Mesodermal cell (in vitro differentiated cells): ENCODE results near the gene AK1.

Experiments
- H3K27ac ChIP-seq: 2 replicates; pipeline ENCODE4 v1.7.0; 2013; ENCODE audit warnings: mild to moderate bottlenecking, low read depth, low read length, moderate library complexity; ENCODE audit not compliant: severe bottlenecking
- H3K36me3 ChIP-seq: 2 replicates; pipeline ENCODE4 v1.7.1; 2013; ENCODE audit warnings: mild to moderate bottlenecking, low read length, moderate library complexity; ENCODE audit not compliant: control insufficient read depth, insufficient read depth
- H3K4me1 ChIP-seq: one replicate; pipeline ENCODE4 v1.7.1; 2013; ENCODE audit warnings: mild to moderate bottlenecking, low read length; ENCODE audit not compliant: insufficient read depth, control insufficient read depth, poor library complexity, severe bottlenecking
- H3K4me3 ChIP-seq: 2 replicates; pipeline ENCODE4 v1.7.0; 2013; ENCODE audit warnings: low read length, control low read depth, mild to moderate bottlenecking; ENCODE audit not compliant: insufficient read depth, poor library complexity, severe bottlenecking; ENCODE audit errors: extremely low read depth
- H3K9me3 ChIP-seq: 2 replicates; pipeline ENCODE4 v1.7.1; 2013; ENCODE audit warnings: mild to moderate bottlenecking, low read length, moderate library complexity; ENCODE audit not compliant: control insufficient read depth
- WGBS, 2 experiments: methylation state at CpG; one replicate each; pipeline ENCODE4 v1.1.5; 2013; ENCODE audit warnings: missing lambda C conversion rate in 2 of 2; ENCODE audit not compliant: insufficient coverage in 2 of 2; 5-methylcytosine and 5-hydroxymethylcytosine counted together

The AK1 gene

DNA sequence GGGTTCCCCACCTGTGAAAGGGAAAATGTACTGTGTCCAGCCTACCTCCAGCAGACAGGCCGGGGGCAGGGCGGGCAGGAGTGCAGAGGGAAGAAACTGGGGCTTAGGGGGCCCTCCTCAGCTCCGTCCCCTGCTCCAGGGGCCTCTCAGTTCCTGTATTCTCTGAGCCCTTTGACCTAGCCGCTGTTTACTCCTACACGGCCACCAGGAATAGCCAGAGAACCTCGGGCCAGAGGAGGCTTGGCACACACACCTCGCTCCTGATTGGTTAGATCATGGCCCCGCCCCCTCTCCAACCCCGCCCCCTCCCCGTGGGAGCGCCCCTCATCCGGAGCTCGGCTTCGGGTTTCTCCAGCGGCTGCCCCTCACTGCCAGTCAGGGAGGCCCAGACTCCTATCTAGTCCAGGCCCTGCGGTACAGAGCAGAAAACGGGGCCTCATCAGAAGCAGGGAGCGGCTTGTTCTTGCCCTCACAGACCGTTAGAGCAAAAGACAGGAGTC, 19.8 kb upstream of the AK1 start:
- Histone ChIP-seq H3K4me3 (peak overlapping the region; percentile 5), H3K4me1 (peaks cover 9% of the 10 kb centered on the region), H3K36me3 (peaks cover 45% of the 10 kb centered on the region), H3K9me3 (peaks cover 27% of the 10 kb centered on the region), H3K27ac (peak overlapping the region; percentile 69)
- WGBS, 2 experiments, result 11% methylated on average over 14 to 16 of the region's 19 CpGs

DNA sequence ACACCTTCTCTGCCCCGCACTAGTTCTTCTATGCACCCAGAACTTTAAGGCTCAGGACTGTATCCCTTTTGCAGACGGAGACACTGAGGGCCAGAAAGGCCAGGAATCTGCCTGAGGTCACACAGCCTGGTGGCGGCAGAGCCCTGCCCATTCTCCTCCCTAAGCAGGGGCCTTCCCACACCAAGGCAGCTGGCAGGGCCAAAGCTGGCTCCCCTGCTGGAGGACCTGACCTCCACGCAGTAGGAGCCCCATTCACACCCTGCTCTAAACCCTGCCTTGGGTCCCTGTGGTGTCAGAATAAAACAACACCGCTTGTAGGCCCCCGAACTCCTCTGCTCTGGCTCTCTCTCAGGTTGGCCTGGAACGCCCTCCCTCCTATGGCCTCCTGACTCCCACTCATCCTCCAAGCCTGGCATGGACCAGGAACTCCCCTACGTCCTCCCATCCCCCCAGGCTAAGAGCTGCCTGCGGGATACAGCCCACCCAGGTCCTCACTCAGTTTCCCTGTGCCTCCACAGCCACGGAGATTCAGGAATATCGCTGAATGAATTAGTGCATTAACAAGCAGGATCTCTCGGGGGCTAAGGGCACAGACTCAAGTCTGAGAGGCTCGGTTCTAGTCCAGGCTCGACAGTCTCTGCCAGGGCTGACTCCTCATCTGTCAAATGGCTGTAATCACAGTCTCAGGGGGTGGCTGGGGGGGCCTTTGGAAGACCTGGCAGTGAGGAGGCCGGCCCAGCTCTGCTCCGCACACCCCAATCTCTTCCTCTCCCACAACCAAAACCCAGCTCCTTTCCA, 19.1 kb upstream of the AK1 start:
- 78 to 81% methylated on average over 12 to 14 of the region's 16 CpGs for WGBS, 2 experiments

DNA sequence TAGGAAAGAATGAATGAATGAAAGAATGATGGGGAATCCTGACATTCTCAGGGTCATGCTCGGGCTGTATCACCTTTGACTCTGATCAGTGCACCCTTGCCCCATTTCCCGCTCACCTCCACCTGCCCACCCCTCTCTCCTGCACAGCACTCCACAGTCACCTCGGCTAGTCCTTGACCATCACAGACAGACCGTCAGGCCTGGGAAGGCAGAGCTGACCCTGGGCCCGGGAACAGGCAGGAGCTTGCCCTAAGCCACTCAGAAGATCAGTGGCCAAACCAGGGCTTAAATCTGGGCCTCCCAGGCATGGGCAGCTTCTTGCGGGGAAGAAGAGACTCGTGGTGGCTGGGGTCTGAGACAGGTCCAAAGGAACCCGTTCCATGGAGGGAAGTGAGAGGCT, 18.3 kb upstream of the AK1 start:
- Histone ChIP-seq H3K27ac (no peak overlapping the region), H3K36me3 (peaks cover 56% of the 10 kb centered on the region), H3K4me1 (peaks cover 5% of the 10 kb centered on the region), H3K9me3 (peaks cover 27% of the 10 kb centered on the region), H3K4me3 (no peak overlapping the region)
- 96 to 98% methylated on average over 6 to 8 of the region's 8 CpGs for WGBS, 2 experiments

More for the DNA sequence above, 19.1 kb upstream of the AK1 start:
- Histone ChIP-seq H3K27ac (peak overlapping the region; percentile 24), H3K36me3 (peaks cover 49% of the 10 kb centered on the region), H3K9me3 (peaks cover 27% of the 10 kb centered on the region), H3K4me3 (no peak overlapping the region), H3K4me1 (peaks cover 9% of the 10 kb centered on the region)

DNA sequence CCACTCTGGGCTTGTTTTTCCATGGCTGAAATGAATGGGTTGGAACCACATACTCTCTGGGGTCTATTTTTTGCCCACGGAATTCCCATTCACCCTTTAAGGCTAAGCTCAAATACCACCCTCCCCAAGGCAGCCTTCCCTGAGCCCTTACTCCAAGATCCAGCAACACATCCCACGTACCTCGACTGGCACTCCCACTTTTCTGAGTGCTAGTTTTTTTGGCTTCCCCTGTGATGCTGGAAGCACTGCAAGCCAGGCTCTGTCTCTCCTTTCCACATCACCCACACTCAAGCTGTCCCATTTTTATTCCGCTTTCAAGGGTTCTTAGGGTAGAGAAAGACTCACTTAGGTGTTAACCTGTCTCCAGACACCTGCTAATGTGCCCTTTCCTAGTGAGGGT, 15.9 kb upstream of the AK1 start:
- H3K36me3 ChIP-seq, result peaks cover 73% of the 10 kb centered on the region
- 93 to 95% methylated on average over 3 to 4 of the region's 4 CpGs for WGBS, 2 experiments

DNA sequence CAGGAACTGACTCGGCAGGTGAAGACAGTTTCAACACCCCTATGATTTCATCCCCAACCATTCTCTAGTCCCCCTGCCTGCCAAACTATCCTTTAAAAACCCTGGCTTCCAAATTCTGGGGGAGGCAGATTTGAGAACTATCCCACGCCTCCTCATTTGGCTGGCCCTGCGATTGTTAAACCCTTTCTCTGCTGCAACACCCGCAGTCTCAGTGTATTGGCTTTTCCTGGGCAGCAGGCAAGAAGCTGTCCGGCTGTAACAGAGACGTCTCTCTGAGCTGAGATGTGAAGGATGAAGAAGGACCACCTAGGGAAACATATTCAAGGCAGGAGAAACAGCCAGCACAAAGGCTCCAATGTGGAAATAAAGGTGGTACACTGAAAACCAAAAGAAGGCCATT, 15.4 kb upstream of the AK1 start:
- Histone ChIP-seq H3K9me3 (peaks cover 27% of the 10 kb centered on the region), H3K27ac (no peak overlapping the region), H3K36me3 (peaks cover 76% of the 10 kb centered on the region), H3K4me3 (no peak overlapping the region), H3K4me1 (no peaks in the 10 kb centered on the region)
- 95 to 100% methylated on average over 6 of the region's 6 CpGs for WGBS, 2 experiments

More for the DNA sequence above, 15.9 kb upstream of the AK1 start:
- H3K9me3 ChIP-seq, result peaks cover 27% of the 10 kb centered on the region
- no peak overlapping the region for H3K4me3 ChIP-seq
- H3K4me1 ChIP-seq, result no peaks in the 10 kb centered on the region
- no peak overlapping the region for H3K27ac ChIP-seq

DNA sequence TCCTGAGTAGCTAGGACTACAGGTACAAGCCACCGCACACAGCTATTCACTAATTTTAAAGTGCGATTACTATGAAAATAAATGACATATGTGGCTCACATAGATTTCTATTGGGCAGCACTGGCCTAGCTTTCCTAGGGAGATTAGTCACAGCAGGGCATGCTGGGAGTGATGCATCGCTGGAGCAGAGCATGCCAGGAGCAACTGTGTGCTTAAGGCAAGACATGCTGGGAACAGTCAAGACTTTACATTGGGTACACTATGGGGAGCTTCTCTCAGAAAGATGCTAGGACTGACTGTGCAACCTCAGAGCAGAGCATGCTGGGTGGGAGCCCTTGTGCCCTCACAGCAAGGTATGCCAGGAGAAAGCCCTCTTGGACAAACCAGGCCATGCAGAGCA, 12.6 kb upstream of the AK1 start:
- H3K9me3 ChIP-seq, result peaks cover 22% of the 10 kb centered on the region
- 100% methylated on average over 1 to 2 of the region's 3 CpGs for WGBS, 2 experiments
- H3K4me1 ChIP-seq, result peaks cover 8% of the 10 kb centered on the region
- no peak overlapping the region for H3K4me3 ChIP-seq
- H3K36me3 ChIP-seq, result peaks cover 78% of the 10 kb centered on the region
- H3K27ac ChIP-seq, result no peak overlapping the region

DNA sequence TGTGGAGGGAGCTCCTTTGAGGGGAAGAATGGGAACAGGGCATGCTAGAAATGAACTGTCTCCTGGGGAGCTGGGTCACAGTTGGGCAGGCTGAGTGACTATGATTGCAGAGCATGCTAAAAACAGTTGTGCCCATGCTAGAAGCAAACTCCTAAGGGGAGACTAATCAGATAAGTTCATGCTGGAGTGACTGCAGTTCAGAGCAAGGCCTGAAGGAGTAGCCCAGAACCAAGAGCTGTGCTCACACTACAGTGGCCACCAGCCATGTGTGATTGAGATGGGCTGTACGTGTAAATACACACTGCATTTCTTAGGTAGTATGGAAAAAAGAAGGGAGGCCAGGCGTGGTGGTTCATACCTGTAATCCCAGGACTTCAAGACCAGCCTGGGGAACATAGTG, 10.3 kb upstream of the AK1 start:
- no peak overlapping the region for H3K27ac ChIP-seq
- 67 to 80% methylated on average over 1 of the region's 2 CpGs for WGBS, 2 experiments
- H3K9me3 ChIP-seq, result peaks cover 2% of the 10 kb centered on the region
- peaks cover 57% of the 10 kb centered on the region for H3K36me3 ChIP-seq
- peaks cover 16% of the 10 kb centered on the region for H3K4me1 ChIP-seq
- H3K4me3 ChIP-seq, result no peak overlapping the region

DNA sequence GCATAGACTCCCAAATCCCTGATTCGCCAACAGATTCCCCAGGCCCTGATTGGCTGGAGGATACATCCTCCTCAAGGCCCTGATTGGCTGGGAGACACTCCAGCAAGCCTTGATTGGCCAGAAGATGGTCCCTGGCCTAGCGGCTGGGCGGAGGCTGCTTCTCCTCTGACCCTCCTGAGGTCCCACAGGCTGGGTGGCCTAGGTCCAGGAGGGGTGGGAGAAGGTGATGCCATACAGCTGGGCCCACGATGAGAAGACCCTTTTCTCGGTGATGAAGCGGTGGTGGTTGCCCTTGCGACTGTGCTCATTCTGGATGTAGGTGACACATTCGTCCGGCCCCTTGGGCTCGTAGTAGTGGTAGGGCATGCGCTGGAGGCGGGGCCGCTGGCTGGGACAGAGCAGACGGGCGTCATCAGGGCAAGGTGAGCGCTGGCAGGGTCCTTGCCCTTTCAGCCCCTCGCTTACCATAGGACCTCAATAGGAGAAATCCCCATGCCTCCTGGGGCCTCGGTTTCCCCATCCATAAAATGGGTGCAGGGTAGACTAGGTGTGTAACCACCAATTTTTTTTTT, 9.0 kb upstream of the AK1 start:
- H3K36me3 ChIP-seq, result peaks cover 47% of the 10 kb centered on the region
- no peak overlapping the region for H3K4me3 ChIP-seq
- H3K9me3 ChIP-seq, result no peaks in the 10 kb centered on the region
- no peak overlapping the region for H3K27ac ChIP-seq
- 98 to 99% methylated on average over 13 to 14 of the region's 18 CpGs for WGBS, 2 experiments
- peaks cover 16% of the 10 kb centered on the region for H3K4me1 ChIP-seq

DNA sequence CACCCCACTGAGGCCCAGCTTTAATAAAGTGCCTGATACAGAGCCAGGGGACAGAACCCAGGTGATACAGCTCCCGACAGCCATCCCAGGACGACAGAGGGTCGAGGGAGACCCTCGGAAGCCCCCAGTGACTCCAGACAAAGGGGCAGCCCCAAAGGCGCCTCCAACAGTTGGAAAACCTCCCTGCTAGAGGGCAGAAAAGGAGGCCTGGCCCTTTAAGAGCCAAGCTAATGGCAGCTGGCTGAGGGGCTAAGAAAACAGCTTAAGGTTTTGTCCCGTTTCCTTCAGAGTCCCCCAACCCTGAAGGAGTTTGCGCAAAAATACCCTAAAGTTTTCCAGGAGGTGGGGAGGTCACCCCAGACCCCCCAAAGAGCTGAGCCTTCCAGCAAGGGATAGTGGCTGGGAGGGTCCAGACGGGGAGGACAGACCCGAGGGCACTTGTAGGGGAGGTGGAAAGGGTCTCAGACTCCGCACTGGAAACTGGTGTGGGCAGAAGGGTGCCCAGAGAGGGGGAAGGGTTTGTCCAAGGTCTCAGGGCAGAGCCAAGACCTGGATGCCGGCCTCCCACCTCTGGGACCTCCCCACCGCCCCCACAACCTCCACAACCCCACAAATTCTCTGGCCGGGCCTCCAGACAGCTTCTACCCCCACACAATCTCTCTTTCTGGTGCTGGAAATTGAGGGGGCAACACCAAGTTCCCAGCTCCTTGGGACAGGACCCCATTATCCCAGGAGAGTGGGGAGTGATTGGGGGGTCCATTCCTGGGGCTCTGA, 8.2 kb upstream of the AK1 start:
- H3K4me3 ChIP-seq, result no peak overlapping the region
- peaks cover 39% of the 10 kb centered on the region for H3K36me3 ChIP-seq
- 71 to 78% methylated on average over 8 to 9 of the region's 13 CpGs for WGBS, 2 experiments
- H3K27ac ChIP-seq, result peak overlapping the region; percentile 29
- peaks cover 16% of the 10 kb centered on the region for H3K4me1 ChIP-seq
- H3K9me3 ChIP-seq, result no peaks in the 10 kb centered on the region

DNA sequence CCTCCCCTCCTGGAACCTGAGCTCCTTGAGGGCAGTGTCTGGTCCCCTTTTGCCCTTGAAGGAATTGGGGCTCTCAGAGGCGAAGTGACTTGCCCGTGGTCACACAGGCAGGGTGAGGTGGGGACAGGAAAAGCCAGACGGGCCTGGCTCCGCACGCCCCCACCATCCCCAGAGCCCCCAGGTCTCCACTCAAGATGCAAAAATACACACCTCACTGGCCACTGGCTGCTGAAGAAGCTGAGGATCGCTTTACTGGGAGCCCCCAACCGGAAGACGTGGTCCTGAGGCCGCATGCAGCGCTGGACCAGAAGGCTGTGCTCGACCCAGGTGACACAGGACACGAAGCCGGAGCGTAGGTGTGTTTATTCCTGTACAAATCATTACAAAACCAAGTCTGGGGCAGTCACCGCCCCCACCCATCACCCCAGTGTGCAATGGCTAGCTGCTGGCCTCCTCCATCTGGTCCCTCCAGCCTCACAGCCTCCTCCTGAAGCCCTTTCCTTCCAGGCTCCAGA, 7.6 kb upstream of the AK1 start:
- Histone ChIP-seq H3K27ac (peak overlapping the region; percentile 29), H3K4me3 (no peak overlapping the region), H3K4me1 (peaks cover 16% of the 10 kb centered on the region), H3K9me3 (no peaks in the 10 kb centered on the region), H3K36me3 (peaks cover 34% of the 10 kb centered on the region)
- 87 to 91% methylated on average over 12 to 15 of the region's 15 CpGs for WGBS, 2 experiments
